ENCODE results near the gene IGSF3. TPM values are rescaled to one million over a fixed set of nuclear protein-coding genes. Genes with fewer than 3 reads are reported as not detected.

Gene IGSF3
- total and polyA plus RNA-seq, 2 of the 8 experiments (the other 6 are each of a cell fraction or from before 2014, with no cell fraction given): 30.0 to 32.2 TPM

DNA sequence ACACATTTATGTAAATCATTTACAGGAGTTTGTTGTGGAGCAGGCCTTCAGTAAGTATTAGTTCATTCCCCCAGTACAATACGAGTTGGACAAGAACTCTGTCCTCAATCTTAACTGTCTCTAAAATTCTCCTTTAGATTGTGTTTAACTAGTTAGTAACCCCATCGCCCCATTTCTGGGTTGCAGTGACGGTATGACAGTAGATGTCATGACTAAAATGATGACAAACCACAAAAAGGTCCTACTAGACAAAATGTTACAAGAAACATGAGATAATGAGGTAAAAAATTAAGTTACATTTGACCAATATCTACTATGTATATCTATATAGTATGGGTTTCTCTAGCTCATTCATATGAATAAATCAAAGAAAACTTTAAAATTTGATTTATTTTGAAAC, 137.9 kb downstream of the IGSF3 start (continued):
- TF ChIP-seq, protein P1, sequence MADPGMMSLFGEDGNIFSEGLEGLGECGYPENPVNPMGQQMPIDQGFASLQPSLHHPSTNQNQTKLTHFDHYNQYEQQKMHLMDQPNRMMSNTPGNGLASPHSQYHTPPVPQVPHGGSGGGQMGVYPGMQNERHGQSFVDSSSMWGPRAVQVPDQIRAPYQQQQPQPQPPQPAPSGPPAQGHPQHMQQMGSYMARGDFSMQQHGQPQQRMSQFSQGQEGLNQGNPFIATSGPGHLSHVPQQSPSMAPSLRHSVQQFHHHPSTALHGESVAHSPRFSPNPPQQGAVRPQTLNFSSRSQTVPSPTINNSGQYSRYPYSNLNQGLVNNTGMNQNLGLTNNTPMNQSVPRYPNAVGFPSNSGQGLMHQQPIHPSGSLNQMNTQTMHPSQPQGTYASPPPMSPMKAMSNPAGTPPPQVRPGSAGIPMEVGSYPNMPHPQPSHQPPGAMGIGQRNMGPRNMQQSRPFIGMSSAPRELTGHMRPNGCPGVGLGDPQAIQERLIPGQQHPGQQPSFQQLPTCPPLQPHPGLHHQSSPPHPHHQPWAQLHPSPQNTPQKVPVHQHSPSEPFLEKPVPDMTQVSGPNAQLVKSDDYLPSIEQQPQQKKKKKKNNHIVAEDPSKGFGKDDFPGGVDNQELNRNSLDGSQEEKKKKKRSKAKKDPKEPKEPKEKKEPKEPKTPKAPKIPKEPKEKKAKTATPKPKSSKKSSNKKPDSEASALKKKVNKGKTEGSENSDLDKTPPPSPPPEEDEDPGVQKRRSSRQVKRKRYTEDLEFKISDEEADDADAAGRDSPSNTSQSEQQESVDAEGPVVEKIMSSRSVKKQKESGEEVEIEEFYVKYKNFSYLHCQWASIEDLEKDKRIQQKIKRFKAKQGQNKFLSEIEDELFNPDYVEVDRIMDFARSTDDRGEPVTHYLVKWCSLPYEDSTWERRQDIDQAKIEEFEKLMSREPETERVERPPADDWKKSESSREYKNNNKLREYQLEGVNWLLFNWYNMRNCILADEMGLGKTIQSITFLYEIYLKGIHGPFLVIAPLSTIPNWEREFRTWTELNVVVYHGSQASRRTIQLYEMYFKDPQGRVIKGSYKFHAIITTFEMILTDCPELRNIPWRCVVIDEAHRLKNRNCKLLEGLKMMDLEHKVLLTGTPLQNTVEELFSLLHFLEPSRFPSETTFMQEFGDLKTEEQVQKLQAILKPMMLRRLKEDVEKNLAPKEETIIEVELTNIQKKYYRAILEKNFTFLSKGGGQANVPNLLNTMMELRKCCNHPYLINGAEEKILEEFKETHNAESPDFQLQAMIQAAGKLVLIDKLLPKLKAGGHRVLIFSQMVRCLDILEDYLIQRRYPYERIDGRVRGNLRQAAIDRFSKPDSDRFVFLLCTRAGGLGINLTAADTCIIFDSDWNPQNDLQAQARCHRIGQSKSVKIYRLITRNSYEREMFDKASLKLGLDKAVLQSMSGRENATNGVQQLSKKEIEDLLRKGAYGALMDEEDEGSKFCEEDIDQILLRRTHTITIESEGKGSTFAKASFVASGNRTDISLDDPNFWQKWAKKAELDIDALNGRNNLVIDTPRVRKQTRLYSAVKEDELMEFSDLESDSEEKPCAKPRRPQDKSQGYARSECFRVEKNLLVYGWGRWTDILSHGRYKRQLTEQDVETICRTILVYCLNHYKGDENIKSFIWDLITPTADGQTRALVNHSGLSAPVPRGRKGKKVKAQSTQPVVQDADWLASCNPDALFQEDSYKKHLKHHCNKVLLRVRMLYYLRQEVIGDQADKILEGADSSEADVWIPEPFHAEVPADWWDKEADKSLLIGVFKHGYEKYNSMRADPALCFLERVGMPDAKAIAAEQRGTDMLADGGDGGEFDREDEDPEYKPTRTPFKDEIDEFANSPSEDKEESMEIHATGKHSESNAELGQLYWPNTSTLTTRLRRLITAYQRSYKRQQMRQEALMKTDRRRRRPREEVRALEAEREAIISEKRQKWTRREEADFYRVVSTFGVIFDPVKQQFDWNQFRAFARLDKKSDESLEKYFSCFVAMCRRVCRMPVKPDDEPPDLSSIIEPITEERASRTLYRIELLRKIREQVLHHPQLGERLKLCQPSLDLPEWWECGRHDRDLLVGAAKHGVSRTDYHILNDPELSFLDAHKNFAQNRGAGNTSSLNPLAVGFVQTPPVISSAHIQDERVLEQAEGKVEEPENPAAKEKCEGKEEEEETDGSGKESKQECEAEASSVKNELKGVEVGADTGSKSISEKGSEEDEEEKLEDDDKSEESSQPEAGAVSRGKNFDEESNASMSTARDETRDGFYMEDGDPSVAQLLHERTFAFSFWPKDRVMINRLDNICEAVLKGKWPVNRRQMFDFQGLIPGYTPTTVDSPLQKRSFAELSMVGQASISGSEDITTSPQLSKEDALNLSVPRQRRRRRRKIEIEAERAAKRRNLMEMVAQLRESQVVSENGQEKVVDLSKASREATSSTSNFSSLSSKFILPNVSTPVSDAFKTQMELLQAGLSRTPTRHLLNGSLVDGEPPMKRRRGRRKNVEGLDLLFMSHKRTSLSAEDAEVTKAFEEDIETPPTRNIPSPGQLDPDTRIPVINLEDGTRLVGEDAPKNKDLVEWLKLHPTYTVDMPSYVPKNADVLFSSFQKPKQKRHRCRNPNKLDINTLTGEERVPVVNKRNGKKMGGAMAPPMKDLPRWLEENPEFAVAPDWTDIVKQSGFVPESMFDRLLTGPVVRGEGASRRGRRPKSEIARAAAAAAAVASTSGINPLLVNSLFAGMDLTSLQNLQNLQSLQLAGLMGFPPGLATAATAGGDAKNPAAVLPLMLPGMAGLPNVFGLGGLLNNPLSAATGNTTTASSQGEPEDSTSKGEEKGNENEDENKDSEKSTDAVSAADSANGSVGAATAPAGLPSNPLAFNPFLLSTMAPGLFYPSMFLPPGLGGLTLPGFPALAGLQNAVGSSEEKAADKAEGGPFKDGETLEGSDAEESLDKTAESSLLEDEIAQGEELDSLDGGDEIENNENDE (IDR thresholded peaks at IDR 0.05; ENCODE audit: insufficient replicate concordance, low read length): no peak
- TF ChIP-seq GTF2F1 (IDR thresholded peaks at IDR 0.05; ENCODE audit: borderline replicate concordance, low read depth, low read length) (no peak), TCF12 (IDR thresholded peaks at IDR 0.05; ENCODE audit: low read depth, low read length) (no peak), POU5F1 (IDR thresholded peaks at IDR 0.05; ENCODE audit: low read depth, low read length) (no peak), MAX (IDR thresholded peaks at IDR 0.05) (no peak), ZNF274 (IDR thresholded peaks at IDR 0.05; ENCODE audit: borderline replicate concordance, extremely low read depth, low read length) (no peak), TAF7 (optimal IDR thresholded peaks at IDR 0.05; ENCODE audit: borderline replicate concordance, low read depth, low read length) (no peak)

Data from H1 (cell line).